CD4-positive, alpha-beta memory T cell (primary cell): ENCODE data around the gene MTTP. TPM values are rescaled to one million over a fixed set of nuclear protein-coding genes. Genes with fewer than 3 reads are reported as not detected.
"Not testable (repeated sequence)": the region's sequence is repeated elsewhere in the genome, so short reads cannot be mapped to it uniquely, and the experiment has no call there.

ENCODE experiments used
- CTCF ChIA-PET: fragments of 350-600 bp; sonication (Branson Sonifier 250); formaldehyde crosslinking; loops from one replicate; lab custom pipeline; 2021; ENCODE audit warnings: inconsistent platforms; ENCODE audit not compliant: partially characterized antibody; lab: Charles Lee
- POLR2A ChIA-PET: fragments of 350-600 bp; sonication (Branson Sonifier 250); formaldehyde crosslinking; loops from one replicate; lab custom pipeline; 2021; ENCODE audit not compliant: partially characterized antibody; lab: Charles Lee
- DNase-seq, 5 donors: peaks; one replicate each; pipeline versions ENCODE4 v3.0.0 to v3.0.0-alpha.2; 2020 to 2022; ENCODE audit warnings: mixed read lengths in 1 of 5
- H3K27ac ChIP-seq: one replicate; pipeline ENCODE4 v1.7.0; 2013; ENCODE audit warnings: low read depth, low read length
- H3K27me3 ChIP-seq: 2 replicates; pipeline ENCODE4 v1.7.0; 2013; ENCODE audit warnings: mild to moderate bottlenecking, low read length, moderate library complexity; ENCODE audit not compliant: insufficient read depth
- H3K36me3 ChIP-seq: 2 replicates; pipeline ENCODE4 v1.7.0; 2013; ENCODE audit warnings: mild to moderate bottlenecking, low read length, moderate library complexity; ENCODE audit not compliant: insufficient read depth
- H3K4me1 ChIP-seq: 2 replicates; pipeline ENCODE4 v1.7.0; 2013; ENCODE audit warnings: mild to moderate bottlenecking, low read length, moderate library complexity; ENCODE audit not compliant: insufficient read depth
- H3K4me3 ChIP-seq, 2 donors: one replicate each; pipeline ENCODE4 v1.7.0; 2013; ENCODE audit warnings: low read length in 2 of 2, mild to moderate bottlenecking in 1 of 2
- H3K9me3 ChIP-seq, 2 donors: one replicate each; pipeline ENCODE4 v1.7.0; 2013; ENCODE audit warnings: low read length in 2 of 2, control low read depth in 1 of 2; ENCODE audit not compliant: control insufficient read depth in 1 of 2
- H3K27ac Mint-ChIP-seq, 7 donors: one replicate each; pipeline ENCODE4 v1.8.0; 2020 to 2021; ENCODE audit warnings: mixed read lengths in 7 of 7, mild to moderate bottlenecking in 6 of 7, inconsistent platforms in 3 of 7, moderate library complexity in 3 of 7
- H3K27me3 Mint-ChIP-seq, 2 donors: one replicate each; pipeline ENCODE4 v1.8.0; 2020 to 2021; ENCODE audit warnings: mixed read lengths in 2 of 2
- H3K36me3 Mint-ChIP-seq, 2 donors: one replicate each; pipeline ENCODE4 v1.8.0; 2020 to 2021; ENCODE audit warnings: mixed read lengths in 2 of 2, inconsistent platforms in 1 of 2, mild to moderate bottlenecking in 1 of 2
- H3K4me1 Mint-ChIP-seq, 4 donors: one replicate each; pipeline ENCODE4 v1.8.0; 2020 to 2021; ENCODE audit warnings: mixed read lengths in 4 of 4, mild to moderate bottlenecking in 1 of 4
- H3K4me3 Mint-ChIP-seq, 8 donors: one replicate each; pipeline ENCODE4 v1.8.0; 2020 to 2021; ENCODE audit warnings: mixed read lengths in 8 of 8, mild to moderate bottlenecking in 7 of 8, moderate library complexity in 6 of 8, inconsistent platforms in 3 of 8
- H3K9me3 Mint-ChIP-seq, 8 donors: one replicate each; pipeline ENCODE4 v1.8.0; 2020 to 2021; ENCODE audit warnings: mixed read lengths in 8 of 8, mild to moderate bottlenecking in 5 of 8, inconsistent platforms in 3 of 8, moderate library complexity in 1 of 8
- intact Hi-C: fragments of 100-400 bp; cut with micrococcal nuclease; formaldehyde crosslinking; loops from one replicate; pipeline ENCODE4 v1.15.1; 2023
- polyA plus RNA-seq, 2 donors: library from polyadenylated mRNA; unstranded; fragments of 300-500 nt; fragmentation: Illumina TruSeq; gene quantifications; one replicate each; pipeline ENCODE4 v1.2.3, GENCODE V29; 2021
- total RNA-seq, 2 experiments: library from RNA; stranded (reverse); gene quantifications; one replicate each; pipeline ENCODE4 v1.2.3, GENCODE V29; 2021

Gene MTTP
- total RNA-seq (under 1 TPM in 1 of 2 experiments, not detected in 1; 0.67 TPM), polyA plus RNA-seq (not detected)

DNA sequence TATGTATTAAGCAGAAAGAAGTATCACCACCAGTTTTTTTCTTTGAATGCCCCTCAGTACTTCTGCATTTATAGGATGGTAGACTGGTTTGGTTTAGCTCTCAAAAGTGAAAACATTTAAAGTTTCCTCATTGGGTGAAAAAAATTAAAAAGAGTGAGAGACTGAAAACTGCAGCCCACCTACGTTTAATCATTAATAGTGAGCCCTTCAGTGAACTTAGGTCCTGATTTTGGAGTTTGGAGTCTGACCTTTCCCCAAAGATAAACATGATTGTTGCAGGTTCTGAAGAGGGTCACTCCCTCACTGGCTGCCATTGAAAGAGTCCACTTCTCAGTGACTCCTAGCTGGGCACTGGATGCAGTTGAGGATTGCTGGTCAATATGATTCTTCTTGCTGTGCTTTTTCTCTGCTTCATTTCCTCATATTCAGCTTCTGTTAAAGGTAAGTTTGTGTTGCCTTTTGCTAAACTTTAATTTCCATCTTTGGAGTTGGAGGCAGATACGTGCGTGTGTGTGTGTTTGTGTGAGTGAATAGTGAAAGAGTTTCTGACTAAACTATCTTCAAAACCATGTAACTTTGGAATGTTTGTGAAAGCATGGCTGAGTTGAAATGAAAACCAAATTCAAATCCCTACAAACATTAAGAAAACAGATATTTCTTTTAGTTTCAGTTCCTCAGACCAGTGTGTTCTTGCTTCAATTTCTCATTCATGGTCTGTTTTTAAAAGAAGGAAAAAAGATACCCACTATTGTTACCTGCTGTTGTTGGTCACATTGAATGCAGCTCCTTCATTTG is at the start of gene MTTP:
MTTP (plus strand) TSS at position 295 of the 795 bp plus-strand sequence; CDS start at position 381, 86 bp downstream.
- Histone ChIP-seq H3K9me3 (no peaks in the 10 kb centered on the region), H3K27ac (no peak within 1 kb of the TSS), H3K27me3 (no peaks in the 10 kb centered on the region), H3K4me1 (no peaks in the 10 kb centered on the region), H3K4me3 (no peak within 1 kb of the TSS), H3K36me3 (no peaks in the 10 kb centered on the region)
- Mint-ChIP-seq H3K4me1 (no peaks in the 10 kb centered on the region), H3K4me3 (no peak within 1 kb of the TSS), H3K36me3 (no peaks in the 10 kb centered on the region), H3K9me3 (peaks cover 0 to 1% (median 0%) of the 10 kb centered on the region in 8 donors), H3K27me3 (peaks cover 27 to 31% of the 10 kb centered on the region in 2 donors), H3K27ac (no peak within 1 kb of the TSS)
- intact Hi-C loops, result no loop called here
- no peak for DNase-seq
- ChIA-PET CTCF (no interaction called here), POLR2A (no interaction called here)

DNA sequence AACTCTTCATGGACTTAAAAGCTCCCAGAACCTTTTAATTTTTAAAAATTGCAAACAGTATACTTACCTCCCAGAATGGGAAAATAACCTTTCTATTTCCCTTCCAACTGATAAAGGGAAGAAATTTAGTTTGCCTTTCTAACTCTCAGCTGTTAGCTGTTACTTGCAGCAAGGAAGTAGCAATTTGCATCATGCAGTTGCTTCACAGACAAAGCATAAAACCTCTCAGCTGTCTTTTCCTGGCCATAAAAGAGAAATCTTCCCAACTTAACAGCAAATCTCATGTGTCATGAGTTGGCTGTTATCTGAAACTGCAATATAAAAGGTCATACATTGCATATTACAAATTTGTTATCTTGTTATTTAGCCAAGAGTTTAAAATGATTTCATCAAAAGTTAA is 45.4 kb upstream of the MTTP start:
- Mint-ChIP-seq H3K27ac (no peak overlapping the region), H3K9me3 (peaks cover 0 to 3% (median 0%) of the 10 kb centered on the region in 8 donors), H3K4me1 (no peaks in the 10 kb centered on the region), H3K4me3 (no peak overlapping the region), H3K27me3 (peaks cover 4 to 9% of the 10 kb centered on the region in 2 donors), H3K36me3 (no peaks in the 10 kb centered on the region)
- Histone ChIP-seq H3K4me1 (no peaks in the 10 kb centered on the region), H3K36me3 (no peaks in the 10 kb centered on the region), H3K9me3 (no peaks in the 10 kb centered on the region), H3K27me3 (no peaks in the 10 kb centered on the region), H3K27ac (no peak overlapping the region), H3K4me3 (no peak overlapping the region)
- ChIA-PET POLR2A (no interaction called here), CTCF (no interaction called here)
- intact Hi-C loops, result no loop called here
- no peak for DNase-seq

DNA sequence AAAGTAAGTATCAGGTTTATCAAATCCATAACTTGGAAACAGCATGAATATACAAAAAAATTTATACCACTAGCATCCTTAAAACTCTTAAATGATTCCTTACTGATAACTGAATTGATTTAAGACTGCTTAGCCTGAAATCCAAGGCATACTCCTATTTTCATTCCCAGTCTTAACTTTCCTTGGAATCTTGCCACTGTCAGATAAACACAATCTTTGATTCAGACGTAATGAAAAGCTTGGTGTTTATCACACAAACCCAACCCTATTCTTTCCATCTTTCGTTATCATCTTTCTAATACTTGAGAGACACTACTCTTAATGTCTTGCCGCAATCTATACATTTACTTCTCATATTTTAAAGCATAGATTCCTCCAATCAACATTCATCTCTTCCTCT is 44.7 kb upstream of the MTTP start:
- H3K27ac Mint-ChIP-seq, result no peak overlapping the region

GRCh38 chr4:99534699-99535098 is 39.9 kb upstream of the MTTP start:
- H3K36me3 ChIP-seq, H3K36me3 Mint-ChIP-seq, H3K4me1 Mint-ChIP-seq, H3K9me3 Mint-ChIP-seq, CTCF ChIA-PET, H3K4me3 Mint-ChIP-seq, POLR2A ChIA-PET, intact Hi-C loops, H3K27me3 ChIP-seq, H3K27me3 Mint-ChIP-seq, H3K4me1 ChIP-seq, DNase-seq, H3K4me3 ChIP-seq, H3K27ac Mint-ChIP-seq, H3K9me3 ChIP-seq, H3K27ac ChIP-seq: not testable (repeated sequence)

More for the DNA sequence above, 44.7 kb upstream of the MTTP start:
- no peaks in the 10 kb centered on the region for H3K36me3 ChIP-seq
- Mint-ChIP-seq H3K36me3 (no peaks in the 10 kb centered on the region), H3K27me3 (peaks cover 5 to 9% of the 10 kb centered on the region in 2 donors), H3K4me1 (no peaks in the 10 kb centered on the region), H3K4me3 (peak overlapping the region in 1 of 8 donors; percentile 21), H3K9me3 (peaks cover 0 to 3% (median 0%) of the 10 kb centered on the region in 8 donors)
- intact Hi-C loops, result no loop called here
- no peak overlapping the region for H3K27ac ChIP-seq
- no peaks in the 10 kb centered on the region for H3K27me3 ChIP-seq
- no peaks in the 10 kb centered on the region for H3K9me3 ChIP-seq
- POLR2A ChIA-PET, result no interaction called here
- CTCF ChIA-PET, result no interaction called here
- no peaks in the 10 kb centered on the region for H3K4me1 ChIP-seq
- DNase-seq, result no peak
- H3K4me3 ChIP-seq, result no peak overlapping the region

DNA sequence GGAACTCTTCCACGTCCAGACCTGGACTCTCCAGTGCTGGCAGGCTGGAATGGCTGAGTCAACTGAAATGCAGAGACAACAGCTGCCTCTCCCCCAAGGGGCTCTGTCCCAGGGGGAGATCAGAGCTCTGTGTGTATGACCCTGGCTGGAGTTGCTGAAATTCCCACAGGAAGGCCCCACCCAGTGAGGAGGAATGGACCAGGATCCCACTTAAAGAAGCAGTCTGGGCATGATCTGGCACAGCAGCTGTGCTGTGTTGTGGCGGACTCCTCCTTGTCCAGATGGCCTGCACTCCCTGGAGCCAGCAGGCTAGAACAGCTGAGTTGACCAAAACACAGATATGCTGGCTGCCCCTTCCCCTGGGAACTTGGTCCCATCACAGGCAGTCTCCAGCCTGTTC is 38.4 kb upstream of the MTTP start:
- H3K27ac ChIP-seq, result no peak overlapping the region
- Mint-ChIP-seq H3K36me3 (no peaks in the 10 kb centered on the region), H3K4me1 (no peaks in the 10 kb centered on the region), H3K27me3 (peaks cover 4 to 8% of the 10 kb centered on the region in 2 donors), H3K4me3 (no peak overlapping the region), H3K9me3 (peaks cover 0 to 4% (median 0%) of the 10 kb centered on the region in 8 donors), H3K27ac (no peak overlapping the region)
- H3K27me3 ChIP-seq, result peaks cover 5% of the 10 kb centered on the region
- H3K4me1 ChIP-seq, result no peaks in the 10 kb centered on the region
- no peak for DNase-seq
- no peaks in the 10 kb centered on the region for H3K9me3 ChIP-seq
- no peak overlapping the region for H3K4me3 ChIP-seq
- ChIA-PET POLR2A (no interaction called here), CTCF (no interaction called here)
- intact Hi-C loops, result no loop called here
- H3K36me3 ChIP-seq, result no peaks in the 10 kb centered on the region

DNA sequence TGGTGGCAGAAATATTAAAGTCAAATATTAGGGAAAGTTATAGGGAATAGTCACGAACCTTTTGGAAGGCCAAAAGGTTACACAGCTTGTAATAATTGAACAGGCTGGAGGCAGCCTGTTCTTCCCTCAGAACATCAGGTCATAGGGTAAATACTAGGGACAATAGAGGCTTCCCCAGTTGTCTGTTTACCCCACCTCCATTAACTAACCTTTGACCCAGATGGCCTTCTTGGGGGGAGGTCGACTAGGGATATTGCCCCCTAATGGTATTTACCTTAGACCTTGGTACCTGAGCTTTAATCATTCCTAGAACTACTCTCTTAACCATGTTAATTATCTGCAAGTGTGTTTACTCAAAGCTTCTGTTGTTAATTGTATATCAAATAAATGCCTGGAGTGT is 37.8 kb upstream of the MTTP start:
- H3K27ac Mint-ChIP-seq, result no peak overlapping the region
- Histone ChIP-seq H3K27ac (no peak overlapping the region), H3K9me3 (no peaks in the 10 kb centered on the region), H3K27me3 (peaks cover 5% of the 10 kb centered on the region), H3K4me3 (no peak overlapping the region), H3K36me3 (no peaks in the 10 kb centered on the region), H3K4me1 (no peaks in the 10 kb centered on the region)
- peaks cover 0 to 4% (median 0%) of the 10 kb centered on the region in 8 donors for H3K9me3 Mint-ChIP-seq
- intact Hi-C loops, result no loop called here
- ChIA-PET POLR2A (no interaction called here), CTCF (no interaction called here)
- DNase-seq, result peak in 1 of 5 donors; percentile 29
- H3K27me3 Mint-ChIP-seq, result peaks cover 4 to 8% of the 10 kb centered on the region in 2 donors
- H3K36me3 Mint-ChIP-seq, result no peaks in the 10 kb centered on the region
- H3K4me1 Mint-ChIP-seq, result no peaks in the 10 kb centered on the region
- H3K4me3 Mint-ChIP-seq, result no peak overlapping the region

GRCh38 chr4:99537674-99538073 is 37.0 kb upstream of the MTTP start:
- peaks cover 0 to 4% (median 2%) of the 10 kb centered on the region in 8 donors for H3K9me3 Mint-ChIP-seq
- H3K4me3 Mint-ChIP-seq, result no peak overlapping the region
- no peak for DNase-seq
- CTCF ChIA-PET, result no interaction called here
- H3K4me1 ChIP-seq, result no peaks in the 10 kb centered on the region
- H3K36me3 ChIP-seq, result no peaks in the 10 kb centered on the region
- POLR2A ChIA-PET, result no interaction called here
- intact Hi-C loops, result no loop called here
- H3K27me3 Mint-ChIP-seq, result peaks cover 4 to 8% of the 10 kb centered on the region in 2 donors
- no peaks in the 10 kb centered on the region for H3K36me3 Mint-ChIP-seq
- H3K4me3 ChIP-seq, result no peak overlapping the region
- H3K27ac Mint-ChIP-seq, result no peak overlapping the region
- no peak overlapping the region for H3K27ac ChIP-seq
- peaks cover 5% of the 10 kb centered on the region for H3K27me3 ChIP-seq
- no peaks in the 10 kb centered on the region for H3K4me1 Mint-ChIP-seq
- no peaks in the 10 kb centered on the region for H3K9me3 ChIP-seq
